GM12878 (cell line): ENCODE measurements around the gene KCTD16. TPM values are rescaled to one million over a fixed set of nuclear protein-coding genes. Genes with fewer than 3 reads are reported as not detected.

Experiments
- ASH2L ChIP-seq: fragments of 300-600, 200-600 bp; sonication (generic); IDR thresholded peaks from 2 replicates; pipeline ENCODE4 v1.6.1; 2017; ENCODE audit warnings: low read depth, mild to moderate bottlenecking, borderline replicate concordance
- BCL11A ChIP-seq: IDR thresholded peaks from 2 replicates; pipeline ENCODE4 v1.6.1; 2011; ENCODE audit warnings: low read depth, low read length
- EP300 ChIP-seq, 2 experiments: fragments of 150-350 bp in 1 of 2; IDR thresholded peaks; 2 replicates each; pipeline ENCODE4 v1.6.1; 2011 to 2012; ENCODE audit warnings: low read depth in 2 of 2, low read length in 2 of 2, borderline replicate concordance in 1 of 2, improper control_type of control experiment in 1 of 2, inconsistent platforms in 1 of 2; ENCODE audit not compliant: control insufficient read depth in 1 of 2
- FOXK2 ChIP-seq: fragments of 450-650 bp; IDR thresholded peaks from 2 replicates; pipeline ENCODE4 v1.6.1; 2017; ENCODE audit warnings: mild to moderate bottlenecking, moderate library complexity
- GATAD2B ChIP-seq: fragments of 450-650 bp; conservative IDR thresholded peaks from 2 replicates; pipeline ENCODE4 v1.6.1; 2017; ENCODE audit warnings: low read depth, mild to moderate bottlenecking, moderate library complexity
- KAT2A ChIP-seq: conservative IDR thresholded peaks from 2 replicates; pipeline ENCODE4 v1.6.1; 2011; ENCODE audit warnings: low read depth, low read length; ENCODE audit not compliant: control insufficient read depth
- MYB ChIP-seq: fragments of 150-350 bp; IDR thresholded peaks from 2 replicates; pipeline ENCODE4 v1.6.1; 2014; ENCODE audit warnings: mild to moderate bottlenecking, low read depth, low read length, borderline replicate concordance
- NBN ChIP-seq: fragments of 450-650 bp; IDR thresholded peaks from 2 replicates; pipeline ENCODE4 v1.6.1; 2016
- POU2F2 ChIP-seq: IDR thresholded peaks from 3 replicates; pipeline ENCODE4 v1.6.1; 2011; ENCODE audit warnings: low read depth, mild to moderate bottlenecking, low read length, borderline replicate concordance
- RBBP5 ChIP-seq: fragments of 200-600 bp; sonication (generic); conservative IDR thresholded peaks from 2 replicates; pipeline ENCODE4 v1.6.1; 2016
- SREBF2 ChIP-seq: IDR thresholded peaks from 2 replicates; pipeline ENCODE4 v1.6.1; 2012; ENCODE audit warnings: mild to moderate bottlenecking, low read length
- polyA plus RNA-seq, 11 experiments: library from polyadenylated mRNA; depleted of rRNA in 4 of 11; unstranded in 6 of 11; stranded (reverse) in 5 of 11; fragments of >200 nt; fragmentation: Nextera tagmentation in 4 of 11; fragmentation: Illumina TruSeq in 1 of 11; extraction: Ambion mirVana in 4 of 11; extraction: Trizol in 1 of 11; gene quantifications; 1 replicate in 1 of 11; 2 replicates in 10 of 11; pipeline versions ENCODE4 v1.2.1 to v1.2.3, GENCODE V29; 2011 to 2016; ENCODE audit warnings: inconsistent platforms in 2 of 11, missing spikeins in 2 of 11, low read depth in 1 of 11
- total RNA-seq, 4 experiments: library from RNA; depleted of rRNA in 3 of 4; stranded (reverse); fragments of >200 nt in 3 of 4; fragmentation: Illumina TruSeq in 1 of 4; extraction: Trizol in 1 of 4; gene quantifications; 2 replicates each; pipeline versions ENCODE4 v1.2.1 to v1.2.3, GENCODE V29; 2013 to 2021
- TF ChIP-seq, protein P1 (sequence below): IDR thresholded peaks from 2 replicates; pipeline ENCODE4 v1.6.1; 2011; ENCODE audit warnings: low read depth, low read length, improper control_type of control experiment, borderline replicate concordance
- TF ChIP-seq, protein P2 (sequence below): IDR thresholded peaks from 2 replicates; pipeline ENCODE4 v1.6.1; 2012; ENCODE audit warnings: improper control_type of control experiment, low read depth, low read length; ENCODE audit not compliant: insufficient replicate concordance
- TF ChIP-seq, protein P3 (sequence below): IDR thresholded peaks from 2 replicates; pipeline ENCODE4 v1.6.1; 2011; ENCODE audit warnings: low read depth, mild to moderate bottlenecking, low read length, moderate library complexity, borderline replicate concordance; ENCODE audit errors: extremely low read depth
- TF ChIP-seq, protein P4 (sequence below): fragments of 450-650 bp; conservative IDR thresholded peaks from 2 replicates; pipeline ENCODE4 v1.6.1; 2017; ENCODE audit warnings: mild to moderate bottlenecking, moderate library complexity
- TF ChIP-seq, protein P5 (sequence below): fragments of 450-650 bp; formaldehyde crosslinking; IDR thresholded peaks from 2 replicates; pipeline ENCODE4 v1.4.0; 2020; ENCODE audit warnings: mild to moderate bottlenecking, moderate library complexity

KCTD16 gene
- total and polyA plus RNA-seq, 10 of the 15 experiments (the other 5 are each of a cell fraction or from before 2014, with no cell fraction given): 0.03 to 0.10 (median 0.06) TPM; not detected in 3

DNA sequence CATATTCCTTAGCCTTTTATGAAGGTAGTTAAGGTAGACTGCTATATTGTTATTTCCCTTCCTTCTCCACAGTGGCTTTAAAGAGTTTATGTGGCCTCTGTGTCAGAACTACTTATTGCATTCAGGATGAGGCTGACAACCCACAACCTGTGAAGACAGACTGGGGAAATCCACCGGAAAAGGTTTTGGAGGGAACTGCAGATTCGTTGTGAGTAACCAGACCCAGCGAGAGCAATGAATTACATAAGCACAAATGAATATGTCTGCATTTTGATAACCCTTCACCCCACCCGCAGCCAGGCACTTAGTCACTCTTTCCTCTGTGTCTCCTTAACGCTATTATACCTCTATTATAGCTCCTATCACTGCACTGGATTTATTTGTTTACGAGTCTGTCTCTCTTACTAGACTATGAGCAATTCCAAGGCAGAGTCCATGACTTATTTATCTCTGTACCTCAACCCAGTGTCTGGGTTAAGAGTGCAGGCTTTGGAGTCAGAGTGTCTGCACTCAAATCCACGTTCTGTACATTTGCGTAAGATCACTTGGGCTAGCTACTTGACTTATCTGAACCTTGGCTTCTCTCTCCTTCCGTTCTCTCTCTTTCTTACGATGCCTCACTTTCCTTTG is 19.2 kb downstream of the KCTD16 start (continued):
- TF ChIP-seq, protein P1, sequence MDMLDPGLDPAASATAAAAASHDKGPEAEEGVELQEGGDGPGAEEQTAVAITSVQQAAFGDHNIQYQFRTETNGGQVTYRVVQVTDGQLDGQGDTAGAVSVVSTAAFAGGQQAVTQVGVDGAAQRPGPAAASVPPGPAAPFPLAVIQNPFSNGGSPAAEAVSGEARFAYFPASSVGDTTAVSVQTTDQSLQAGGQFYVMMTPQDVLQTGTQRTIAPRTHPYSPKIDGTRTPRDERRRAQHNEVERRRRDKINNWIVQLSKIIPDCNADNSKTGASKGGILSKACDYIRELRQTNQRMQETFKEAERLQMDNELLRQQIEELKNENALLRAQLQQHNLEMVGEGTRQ: no peak
- no peak for TF ChIP-seq GATAD2B
- peak; percentile 61; the same call in 1 of the 2 replicates for TF ChIP-seq BCL11A
- TF ChIP-seq RBBP5: no peak
- TF ChIP-seq, protein P2, sequence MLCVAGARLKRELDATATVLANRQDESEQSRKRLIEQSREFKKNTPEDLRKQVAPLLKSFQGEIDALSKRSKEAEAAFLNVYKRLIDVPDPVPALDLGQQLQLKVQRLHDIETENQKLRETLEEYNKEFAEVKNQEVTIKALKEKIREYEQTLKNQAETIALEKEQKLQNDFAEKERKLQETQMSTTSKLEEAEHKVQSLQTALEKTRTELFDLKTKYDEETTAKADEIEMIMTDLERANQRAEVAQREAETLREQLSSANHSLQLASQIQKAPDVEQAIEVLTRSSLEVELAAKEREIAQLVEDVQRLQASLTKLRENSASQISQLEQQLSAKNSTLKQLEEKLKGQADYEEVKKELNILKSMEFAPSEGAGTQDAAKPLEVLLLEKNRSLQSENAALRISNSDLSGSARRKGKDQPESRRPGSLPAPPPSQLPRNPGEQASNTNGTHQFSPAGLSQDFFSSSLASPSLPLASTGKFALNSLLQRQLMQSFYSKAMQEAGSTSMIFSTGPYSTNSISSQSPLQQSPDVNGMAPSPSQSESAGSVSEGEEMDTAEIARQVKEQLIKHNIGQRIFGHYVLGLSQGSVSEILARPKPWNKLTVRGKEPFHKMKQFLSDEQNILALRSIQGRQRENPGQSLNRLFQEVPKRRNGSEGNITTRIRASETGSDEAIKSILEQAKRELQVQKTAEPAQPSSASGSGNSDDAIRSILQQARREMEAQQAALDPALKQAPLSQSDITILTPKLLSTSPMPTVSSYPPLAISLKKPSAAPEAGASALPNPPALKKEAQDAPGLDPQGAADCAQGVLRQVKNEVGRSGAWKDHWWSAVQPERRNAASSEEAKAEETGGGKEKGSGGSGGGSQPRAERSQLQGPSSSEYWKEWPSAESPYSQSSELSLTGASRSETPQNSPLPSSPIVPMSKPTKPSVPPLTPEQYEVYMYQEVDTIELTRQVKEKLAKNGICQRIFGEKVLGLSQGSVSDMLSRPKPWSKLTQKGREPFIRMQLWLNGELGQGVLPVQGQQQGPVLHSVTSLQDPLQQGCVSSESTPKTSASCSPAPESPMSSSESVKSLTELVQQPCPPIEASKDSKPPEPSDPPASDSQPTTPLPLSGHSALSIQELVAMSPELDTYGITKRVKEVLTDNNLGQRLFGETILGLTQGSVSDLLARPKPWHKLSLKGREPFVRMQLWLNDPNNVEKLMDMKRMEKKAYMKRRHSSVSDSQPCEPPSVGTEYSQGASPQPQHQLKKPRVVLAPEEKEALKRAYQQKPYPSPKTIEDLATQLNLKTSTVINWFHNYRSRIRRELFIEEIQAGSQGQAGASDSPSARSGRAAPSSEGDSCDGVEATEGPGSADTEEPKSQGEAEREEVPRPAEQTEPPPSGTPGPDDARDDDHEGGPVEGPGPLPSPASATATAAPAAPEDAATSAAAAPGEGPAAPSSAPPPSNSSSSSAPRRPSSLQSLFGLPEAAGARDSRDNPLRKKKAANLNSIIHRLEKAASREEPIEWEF: no peak
- TF ChIP-seq, protein P3, sequence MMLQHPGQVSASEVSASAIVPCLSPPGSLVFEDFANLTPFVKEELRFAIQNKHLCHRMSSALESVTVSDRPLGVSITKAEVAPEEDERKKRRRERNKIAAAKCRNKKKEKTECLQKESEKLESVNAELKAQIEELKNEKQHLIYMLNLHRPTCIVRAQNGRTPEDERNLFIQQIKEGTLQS: no peak
- no peak for TF ChIP-seq SREBF2
- TF ChIP-seq POU2F2: no peak
- peak in 1 of 2 experiments; percentile 59; a peak in 1 of 4 replicates for TF ChIP-seq EP300 (IDR thresholded peaks at IDR 0.05; ENCODE audit: borderline replicate concordance in 1 of 2, control insufficient read depth in 1 of 2, low read depth in 2 of 2, low read length in 2 of 2)
- TF ChIP-seq MYB: no peak
- no peak for TF ChIP-seq KAT2A
- no peak for TF ChIP-seq NBN
- TF ChIP-seq, protein P4, sequence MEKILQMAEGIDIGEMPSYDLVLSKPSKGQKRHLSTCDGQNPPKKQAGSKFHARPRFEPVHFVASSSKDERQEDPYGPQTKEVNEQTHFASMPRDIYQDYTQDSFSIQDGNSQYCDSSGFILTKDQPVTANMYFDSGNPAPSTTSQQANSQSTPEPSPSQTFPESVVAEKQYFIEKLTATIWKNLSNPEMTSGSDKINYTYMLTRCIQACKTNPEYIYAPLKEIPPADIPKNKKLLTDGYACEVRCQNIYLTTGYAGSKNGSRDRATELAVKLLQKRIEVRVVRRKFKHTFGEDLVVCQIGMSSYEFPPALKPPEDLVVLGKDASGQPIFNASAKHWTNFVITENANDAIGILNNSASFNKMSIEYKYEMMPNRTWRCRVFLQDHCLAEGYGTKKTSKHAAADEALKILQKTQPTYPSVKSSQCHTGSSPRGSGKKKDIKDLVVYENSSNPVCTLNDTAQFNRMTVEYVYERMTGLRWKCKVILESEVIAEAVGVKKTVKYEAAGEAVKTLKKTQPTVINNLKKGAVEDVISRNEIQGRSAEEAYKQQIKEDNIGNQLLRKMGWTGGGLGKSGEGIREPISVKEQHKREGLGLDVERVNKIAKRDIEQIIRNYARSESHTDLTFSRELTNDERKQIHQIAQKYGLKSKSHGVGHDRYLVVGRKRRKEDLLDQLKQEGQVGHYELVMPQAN: no peak
- no peak for TF ChIP-seq ASH2L
- TF ChIP-seq FOXK2: no peak
- TF ChIP-seq, protein P5, sequence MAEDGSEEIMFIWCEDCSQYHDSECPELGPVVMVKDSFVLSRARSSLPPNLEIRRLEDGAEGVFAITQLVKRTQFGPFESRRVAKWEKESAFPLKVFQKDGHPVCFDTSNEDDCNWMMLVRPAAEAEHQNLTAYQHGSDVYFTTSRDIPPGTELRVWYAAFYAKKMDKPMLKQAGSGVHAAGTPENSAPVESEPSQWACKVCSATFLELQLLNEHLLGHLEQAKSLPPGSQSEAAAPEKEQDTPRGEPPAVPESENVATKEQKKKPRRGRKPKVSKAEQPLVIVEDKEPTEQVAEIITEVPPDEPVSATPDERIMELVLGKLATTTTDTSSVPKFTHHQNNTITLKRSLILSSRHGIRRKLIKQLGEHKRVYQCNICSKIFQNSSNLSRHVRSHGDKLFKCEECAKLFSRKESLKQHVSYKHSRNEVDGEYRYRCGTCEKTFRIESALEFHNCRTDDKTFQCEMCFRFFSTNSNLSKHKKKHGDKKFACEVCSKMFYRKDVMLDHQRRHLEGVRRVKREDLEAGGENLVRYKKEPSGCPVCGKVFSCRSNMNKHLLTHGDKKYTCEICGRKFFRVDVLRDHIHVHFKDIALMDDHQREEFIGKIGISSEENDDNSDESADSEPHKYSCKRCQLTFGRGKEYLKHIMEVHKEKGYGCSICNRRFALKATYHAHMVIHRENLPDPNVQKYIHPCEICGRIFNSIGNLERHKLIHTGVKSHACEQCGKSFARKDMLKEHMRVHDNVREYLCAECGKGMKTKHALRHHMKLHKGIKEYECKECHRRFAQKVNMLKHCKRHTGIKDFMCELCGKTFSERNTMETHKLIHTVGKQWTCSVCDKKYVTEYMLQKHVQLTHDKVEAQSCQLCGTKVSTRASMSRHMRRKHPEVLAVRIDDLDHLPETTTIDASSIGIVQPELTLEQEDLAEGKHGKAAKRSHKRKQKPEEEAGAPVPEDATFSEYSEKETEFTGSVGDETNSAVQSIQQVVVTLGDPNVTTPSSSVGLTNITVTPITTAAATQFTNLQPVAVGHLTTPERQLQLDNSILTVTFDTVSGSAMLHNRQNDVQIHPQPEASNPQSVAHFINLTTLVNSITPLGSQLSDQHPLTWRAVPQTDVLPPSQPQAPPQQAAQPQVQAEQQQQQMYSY (CRISPR knock-in tag): no peak
